Keratinocyte (primary cell): ENCODE measurements around the gene EGFLAM. TPM values are rescaled to one million over a fixed set of nuclear protein-coding genes. Genes with fewer than 3 reads are reported as not detected.

ENCODE experiments used
- DNase-seq: peaks from one replicate; pipeline ENCODE4 v3.0.0-alpha.2; 2011; ENCODE audit warnings: low read depth, missing footprints, low spot score
- FAIRE-seq: peaks from 2 replicates; lab custom pipeline; 2011; peaks lifted over from hg19 to GRCh38; lab: Jason Lieb, UNC
- H2AFZ ChIP-seq: 2 replicates; pipeline ENCODE4 v1.6.0; 2012; ENCODE audit warnings: low read length, control low read depth, inconsistent platforms; ENCODE audit not compliant: control insufficient read depth
- H3K27ac ChIP-seq: 2 replicates; pipeline ENCODE4 v1.5.1; 2011; ENCODE audit warnings: low read length; ENCODE audit not compliant: control insufficient read depth, insufficient read depth
- H3K27me3 ChIP-seq: 3 replicates; pipeline ENCODE4 v1.6.0; 2011; ENCODE audit warnings: low read length; ENCODE audit not compliant: control insufficient read depth, insufficient read depth; ENCODE audit errors: extremely low read depth
- H3K36me3 ChIP-seq, 2 experiments: 2 replicates in 1 of 2; 3 replicates in 1 of 2; pipeline ENCODE4 v1.5.1; 2011; ENCODE audit warnings: low read length in 2 of 2, mild to moderate bottlenecking in 1 of 2; ENCODE audit not compliant: control insufficient read depth in 2 of 2, insufficient read depth in 2 of 2; ENCODE audit errors: extremely low read depth in 1 of 2
- H3K4me1 ChIP-seq: 3 replicates; pipeline ENCODE4 v1.5.1; 2011; ENCODE audit warnings: low read length; ENCODE audit not compliant: control insufficient read depth, insufficient read depth; ENCODE audit errors: extremely low read depth
- H3K4me2 ChIP-seq: 3 replicates; pipeline ENCODE4 v1.6.0; 2011; ENCODE audit warnings: low read depth, low read length; ENCODE audit not compliant: control insufficient read depth, insufficient read depth; ENCODE audit errors: extremely low read depth
- H3K4me3 ChIP-seq, 3 experiments: fragments of 200-600 bp in 1 of 3; sonication (generic) in 1 of 3; 2 replicates in 2 of 3; 3 replicates in 1 of 3; pipeline ENCODE4 v1.5.1; 2011 to 2016; ENCODE audit warnings: low read length in 3 of 3, mild to moderate bottlenecking in 3 of 3, control low read depth in 2 of 3, inconsistent platforms in 1 of 3, low read depth in 1 of 3, mixed read lengths in 1 of 3, mixed run types in 1 of 3, moderate library complexity in 1 of 3; ENCODE audit not compliant: control insufficient read depth in 2 of 3, insufficient read depth in 2 of 3; ENCODE audit errors: extremely low read depth in 1 of 3
- H3K79me2 ChIP-seq: 2 replicates; pipeline ENCODE4 v1.6.0; 2012; ENCODE audit warnings: low read length; ENCODE audit not compliant: control insufficient read depth, insufficient read depth
- H3K9ac ChIP-seq: 3 replicates; pipeline ENCODE4 v1.6.0; 2011; ENCODE audit warnings: low read length; ENCODE audit not compliant: control insufficient read depth, insufficient read depth; ENCODE audit errors: extremely low read depth
- H3K9me1 ChIP-seq: 3 replicates; pipeline ENCODE4 v1.6.0; 2011; ENCODE audit warnings: low read length; ENCODE audit not compliant: control insufficient read depth, insufficient read depth; ENCODE audit errors: extremely low read depth
- H3K9me3 ChIP-seq: 2 replicates; pipeline ENCODE4 v1.5.1; 2012; ENCODE audit warnings: low read depth, low read length; ENCODE audit not compliant: control insufficient read depth
- H4K20me1 ChIP-seq: 3 replicates; pipeline ENCODE4 v1.6.0; 2011; ENCODE audit warnings: low read length; ENCODE audit not compliant: control insufficient read depth, insufficient read depth; ENCODE audit errors: extremely low read depth
- EZH2 ChIP-seq: IDR thresholded peaks from one replicate; pipeline ENCODE4 v1.6.1; 2012; ENCODE audit warnings: inconsistent platforms, mild to moderate bottlenecking, low read length, moderate library complexity
- dilution Hi-C: fragments of 300-500 bp; cut with MboI; formaldehyde crosslinking; loops from one replicate; pipeline ENCODE4 v1.7.0; 2020; ENCODE audit warnings: low sequenced_read_pairs; ENCODE audit not compliant: extremely low pct_ligation_motif_present
- polyA plus RNA-seq, 5 experiments: library from polyadenylated mRNA; depleted of rRNA in 3 of 5; stranded (reverse) in 3 of 5; stranded (forward) in 1 of 5; unstranded in 1 of 5; fragments of >200 nt; gene quantifications; 1 replicate in 1 of 5; 2 replicates in 3 of 5; 3 replicates in 1 of 5; pipeline versions ENCODE4 v1.2.1 to v1.2.3, GENCODE V29; 2011 to 2012; ENCODE audit warnings: missing spikeins in 2 of 5, low read depth in 1 of 5, low replicate concordance in 1 of 5
- TF ChIP-seq, protein P1 (sequence below), 3 experiments: IDR thresholded peaks in 1 of 3; conservative IDR thresholded peaks in 1 of 3; optimal IDR thresholded peaks in 1 of 3; 2 replicates in 2 of 3; 3 replicates in 1 of 3; pipeline versions ENCODE3 to v1.5.1; 2011; ENCODE audit warnings: low read length in 3 of 3, mild to moderate bottlenecking in 3 of 3, moderate library complexity in 2 of 3, control low read depth in 1 of 3, inconsistent platforms in 1 of 3; ENCODE audit not compliant: insufficient read depth in 2 of 3; ENCODE audit errors: extremely low read depth in 1 of 3

Gene EGFLAM
- polyA plus RNA-seq, 1 donor (not counting 4 experiments of a cell fraction or from before 2014, with no cell fraction given), result not detected

DNA sequence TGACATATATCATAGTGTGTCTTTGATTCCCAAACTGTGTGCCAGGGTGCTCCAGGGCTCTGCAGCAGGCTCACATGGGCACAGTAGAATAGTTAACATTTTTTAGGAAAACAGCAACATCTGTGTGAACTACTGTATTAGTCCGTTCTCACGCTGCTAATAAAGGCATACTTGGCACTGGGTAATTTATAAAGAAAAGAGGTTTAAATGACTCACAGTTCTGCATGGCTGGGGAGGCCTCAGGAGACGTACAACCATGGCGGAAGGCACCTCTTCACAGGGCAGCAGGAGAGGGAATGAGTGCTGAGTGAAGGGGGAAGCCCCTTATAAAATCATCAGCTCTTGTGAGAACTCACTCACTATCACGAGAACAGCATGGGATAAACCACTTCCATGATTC lies 82.7 kb downstream of the EGFLAM start:
- H3K27ac ChIP-seq, result no peak overlapping the region
- H3K4me1 ChIP-seq, result peaks cover 6% of the 10 kb centered on the region
- no peaks in the 10 kb centered on the region for H3K36me3 ChIP-seq
- H3K27me3 ChIP-seq, result no peaks in the 10 kb centered on the region
- dilution Hi-C loops, result no loop called here
- DNase-seq, result no peak
- H3K9me3 ChIP-seq, result no peaks in the 10 kb centered on the region
- FAIRE-seq, result no peak
- no peaks in the 10 kb centered on the region for H3K9me1 ChIP-seq
- no peak overlapping the region for H3K4me3 ChIP-seq
- no peak overlapping the region for H2AFZ ChIP-seq
- no peak overlapping the region for H3K9ac ChIP-seq
- no peak for TF ChIP-seq EZH2
- TF ChIP-seq, protein P1, sequence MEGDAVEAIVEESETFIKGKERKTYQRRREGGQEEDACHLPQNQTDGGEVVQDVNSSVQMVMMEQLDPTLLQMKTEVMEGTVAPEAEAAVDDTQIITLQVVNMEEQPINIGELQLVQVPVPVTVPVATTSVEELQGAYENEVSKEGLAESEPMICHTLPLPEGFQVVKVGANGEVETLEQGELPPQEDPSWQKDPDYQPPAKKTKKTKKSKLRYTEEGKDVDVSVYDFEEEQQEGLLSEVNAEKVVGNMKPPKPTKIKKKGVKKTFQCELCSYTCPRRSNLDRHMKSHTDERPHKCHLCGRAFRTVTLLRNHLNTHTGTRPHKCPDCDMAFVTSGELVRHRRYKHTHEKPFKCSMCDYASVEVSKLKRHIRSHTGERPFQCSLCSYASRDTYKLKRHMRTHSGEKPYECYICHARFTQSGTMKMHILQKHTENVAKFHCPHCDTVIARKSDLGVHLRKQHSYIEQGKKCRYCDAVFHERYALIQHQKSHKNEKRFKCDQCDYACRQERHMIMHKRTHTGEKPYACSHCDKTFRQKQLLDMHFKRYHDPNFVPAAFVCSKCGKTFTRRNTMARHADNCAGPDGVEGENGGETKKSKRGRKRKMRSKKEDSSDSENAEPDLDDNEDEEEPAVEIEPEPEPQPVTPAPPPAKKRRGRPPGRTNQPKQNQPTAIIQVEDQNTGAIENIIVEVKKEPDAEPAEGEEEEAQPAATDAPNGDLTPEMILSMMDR (optimal IDR thresholded peaks at IDR 0.05 in 1 of 3, IDR thresholded peaks at IDR 0.05 in 1 of 3, conservative IDR thresholded peaks at IDR 0.05 in 1 of 3; ENCODE audit: extremely low read depth in 1 of 3, insufficient read depth in 2 of 3, low read length in 3 of 3), result no peak
- peak overlapping the region; percentile 6 for H3K4me2 ChIP-seq
- H4K20me1 ChIP-seq, result no peaks in the 10 kb centered on the region
- no peaks in the 10 kb centered on the region for H3K79me2 ChIP-seq

DNA sequence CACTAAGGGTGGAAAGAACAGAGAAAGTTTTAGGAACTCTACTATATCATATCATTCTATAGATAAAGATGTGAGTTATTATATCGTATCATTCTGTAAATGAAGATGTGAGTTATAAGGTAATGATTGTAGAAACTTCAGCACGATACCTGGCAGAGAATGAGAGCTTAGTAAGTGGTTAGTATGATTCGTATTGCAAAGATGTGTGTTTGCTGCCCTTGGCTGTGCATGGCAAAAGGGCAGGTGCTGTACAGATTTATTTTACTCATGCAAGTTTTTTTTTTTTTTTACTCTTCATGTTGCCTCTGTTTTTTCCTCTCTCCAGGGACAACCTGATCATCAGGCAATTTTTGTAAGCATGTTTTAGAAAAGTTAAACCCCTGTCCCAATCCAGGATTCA lies 83.3 kb downstream of the EGFLAM start:
- Histone ChIP-seq H3K27ac (no peak overlapping the region), H3K79me2 (no peaks in the 10 kb centered on the region), H3K4me3 (no peak overlapping the region), H3K9me1 (no peaks in the 10 kb centered on the region), H3K4me1 (peaks cover 9% of the 10 kb centered on the region), H3K36me3 (no peaks in the 10 kb centered on the region), H4K20me1 (no peaks in the 10 kb centered on the region), H2AFZ (no peak overlapping the region), H3K9ac (no peak overlapping the region), H3K9me3 (no peaks in the 10 kb centered on the region), H3K4me2 (no peak overlapping the region), H3K27me3 (no peaks in the 10 kb centered on the region)
- no peak for FAIRE-seq
- TF ChIP-seq, protein P1 (optimal IDR thresholded peaks at IDR 0.05 in 1 of 3, IDR thresholded peaks at IDR 0.05 in 1 of 3, conservative IDR thresholded peaks at IDR 0.05 in 1 of 3; ENCODE audit: extremely low read depth in 1 of 3, insufficient read depth in 2 of 3, low read length in 3 of 3), result no peak
- no peak for TF ChIP-seq EZH2
- dilution Hi-C loops, result no loop called here
- no peak for DNase-seq
